Heart left ventricle (tissue), 16 donors: Measurements from ENCODE around the gene PIGR. TPM values are rescaled to one million over a fixed set of nuclear protein-coding genes. Genes with fewer than 3 reads are reported as not detected.

ENCODE experiments used
- ATAC-seq, 4 donors: fragments of 200-7000 bp; cut with Tn5 transposase; one replicate each; pipeline ENCODE4 v1.9.1; 2020 to 2022; ENCODE audit warnings: moderate library complexity in 4 of 4, mild to moderate bottlenecking in 3 of 4, moderate number of reproducible peaks in 1 of 4
- DNase-seq, 5 donors: peaks; one replicate each; pipeline ENCODE4 v3.0.0-alpha.2; 2020
- H3K27ac ChIP-seq, 12 donors: fragments of 200-600 bp; sonication (generic) in 4 of 12; one replicate each; pipeline versions ENCODE4 v1.5.0 to v1.8.0; 2016 to 2022; ENCODE audit warnings: mild to moderate bottlenecking in 2 of 12
- H3K27me3 ChIP-seq, 9 donors: fragments of 200-600 bp; sonication (generic) in 2 of 9; one replicate each; pipeline versions ENCODE4 v1.5.1 to v1.8.0; 2016 to 2022; ENCODE audit warnings: mild to moderate bottlenecking in 3 of 9
- H3K36me3 ChIP-seq, 9 donors: fragments of 200-600 bp; sonication (generic) in 2 of 9; one replicate each; pipeline versions ENCODE4 v1.5.0 to v1.8.0; 2018 to 2022; ENCODE audit warnings: mild to moderate bottlenecking in 2 of 9
- H3K4me1 ChIP-seq, 12 donors: fragments of 200-600 bp; sonication (generic) in 4 of 12; one replicate each; pipeline versions ENCODE4 v1.5.0 to v1.8.0; 2016 to 2022; ENCODE audit warnings: mild to moderate bottlenecking in 3 of 12
- H3K4me3 ChIP-seq, 12 donors: fragments of 200-600 bp; sonication (generic) in 4 of 12; one replicate each; pipeline versions ENCODE4 v1.5.0 to v1.8.0; 2017 to 2022; ENCODE audit warnings: mild to moderate bottlenecking in 9 of 12, moderate library complexity in 4 of 12
- H3K9me3 ChIP-seq, 12 donors: fragments of 200-600 bp; sonication (generic) in 4 of 12; one replicate each; pipeline versions ENCODE4 v1.5.0 to v1.8.0; 2016 to 2022; ENCODE audit warnings: mild to moderate bottlenecking in 1 of 12
- POLR2A ChIP-seq, 2 donors: fragments of 450-650 bp; IDR thresholded peaks; one replicate each; pipeline ENCODE4 v1.6.1; 2017; ENCODE audit warnings: antibody characterized with exemption in 2 of 2, mild to moderate bottlenecking in 2 of 2, moderate library complexity in 2 of 2
- WGBS, 4 donors: extraction: QIAGEN DNeasy Blood & Tissue Kit in 2 of 4; methylation state at CpG; one replicate each; pipeline versions ENCODE4 v1.1.5 to v1.1.7; 2013 to 2018; 5-methylcytosine and 5-hydroxymethylcytosine counted together
- intact Hi-C, 10 donors: fragments of 100-400 bp; cut with DNase I; formaldehyde crosslinking; loops; one replicate each; pipeline versions ENCODE4 v1.11.1 to v1.14.2; 2022
- polyA plus RNA-seq, 2 donors: library from polyadenylated mRNA; stranded (reverse); fragments of 200-250 nt; gene quantifications; one replicate each; pipeline ENCODE4 v1.2.3, GENCODE V29; 2013
- total RNA-seq, 9 donors: library from RNA; depleted of rRNA in 2 of 9; stranded (reverse); fragments of >200 nt in 2 of 9; fragmentation: NEBNext Ultra II Directional in 3 of 9; extraction: Animal tissue kit (Norgen Biotek cat#: 25700) in 3 of 9; gene quantifications; one replicate each; pipeline versions ENCODE4 v1.1.0 to v1.2.4, GENCODE V29; 2016 to 2023
- TF ChIP-seq, protein P1 (sequence below), 12 donors: fragments of 200-600 bp; sonication (generic) in 4 of 12; IDR thresholded peaks; one replicate each; pipeline versions ENCODE4 v1.5.0 to v1.8.0; 2018 to 2022; ENCODE audit warnings: antibody characterized with exemption in 12 of 12, mild to moderate bottlenecking in 5 of 12
- donor health status: ischemic (EF 13 %, LVEDD 7.1; RV severe dilation, severe dysfunction).
- donor health status: healthy with polysubstance abuse.
- donor health status: DM: no; HTN: yes; CAD: no.
- donor health status: DM: no; HTN: no; CAD: no.
- donor health status: ischemic (EF 25% LVEDD 6.9; RV normal size, moderate dysfunction).
- donor health status: ischemic (EF 25% LVEDD 5.7; RV mildly dilated, moderate dysfunction).
- donor health status: healthy.
- donor health status: DM: yes; HTN: yes; CAD: no.
- donor health status: ischemic (EF 35%, LVEDD 5.7; RV mildly dilated, moderate dysfunction).
- donor health status: nonischemic (EF 11% LVEDD 7.7; RV severe dilation, severe dysfunction).
- donor health status: DM: yes; HTN: yes; CAD: no.
- donor health status: PGD.
- donor health status: ischemic (EF 29% LVEDD 5.4; RV normal size, mild dysfunction).
- donor health status: nonischemic (EF 23%, LVEDD 6.1; RV moderate dilation, normal function).

Gene PIGR
- total and polyA plus RNA-seq, 11 donors, result 0.04 to 0.64 (median 0.45) TPM; not detected in 7

DNA sequence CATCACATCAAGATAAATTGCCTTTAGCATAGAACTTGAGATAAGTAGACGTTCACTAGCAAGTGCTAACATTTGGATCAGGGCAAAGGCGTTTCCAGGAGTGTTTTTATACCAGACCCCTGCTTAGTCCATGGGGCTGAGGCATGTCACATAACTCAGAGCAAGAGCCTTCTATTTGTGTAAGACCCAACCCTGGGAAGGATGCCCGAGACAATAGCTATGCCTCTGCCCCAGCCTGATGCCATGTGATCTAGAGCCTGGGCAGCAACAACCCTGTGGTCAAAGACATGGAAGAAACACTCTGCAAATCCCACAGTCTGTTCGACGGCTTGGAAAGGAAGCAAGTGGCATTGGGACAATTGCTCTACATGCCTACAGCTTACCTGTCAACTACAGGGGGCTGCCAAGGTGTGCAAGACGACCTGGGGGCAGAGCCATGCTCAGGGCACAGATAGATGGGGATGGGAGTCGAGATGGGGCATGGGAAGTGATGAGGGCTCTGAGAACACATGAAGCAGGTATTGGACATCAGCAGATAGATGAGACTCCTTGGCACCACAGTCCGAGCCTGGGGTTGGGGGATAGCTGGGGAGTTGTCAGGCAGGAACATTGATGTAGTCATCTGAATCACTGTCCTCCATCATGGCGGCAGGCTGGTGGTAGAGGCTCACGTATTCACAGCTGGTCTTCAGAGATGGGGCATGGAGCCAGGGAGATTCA, 41.7 kb downstream of the PIGR start:
- peak overlapping the region in 3 of 12 donors; percentile 15 to 63 (median 38) for H3K27ac ChIP-seq

DNA sequence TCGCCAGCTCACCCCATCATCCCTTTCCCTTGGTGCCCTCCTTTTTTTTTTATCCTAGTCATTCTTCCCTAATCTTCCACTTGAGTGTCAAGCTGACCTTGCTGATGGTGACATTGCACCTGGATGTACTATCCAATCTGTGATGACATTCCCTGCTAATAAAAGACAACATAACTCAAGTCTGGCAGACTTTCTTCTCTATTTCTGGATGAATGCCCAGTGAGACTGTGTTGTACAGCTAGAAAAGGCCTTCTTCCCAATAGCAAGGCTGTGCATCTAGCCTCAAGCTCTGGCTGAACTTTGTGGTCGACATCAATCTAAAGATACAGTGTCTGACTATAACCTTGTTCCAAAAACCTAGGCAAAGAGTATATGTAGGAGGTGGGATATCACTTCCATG, 42.6 kb downstream of the PIGR start:
- whole genome bisulfite sequencing, 4 donors, result 38 to 60% (median 49%) methylated on average over 2 of the region's 2 CpGs
- TF ChIP-seq, protein P1, sequence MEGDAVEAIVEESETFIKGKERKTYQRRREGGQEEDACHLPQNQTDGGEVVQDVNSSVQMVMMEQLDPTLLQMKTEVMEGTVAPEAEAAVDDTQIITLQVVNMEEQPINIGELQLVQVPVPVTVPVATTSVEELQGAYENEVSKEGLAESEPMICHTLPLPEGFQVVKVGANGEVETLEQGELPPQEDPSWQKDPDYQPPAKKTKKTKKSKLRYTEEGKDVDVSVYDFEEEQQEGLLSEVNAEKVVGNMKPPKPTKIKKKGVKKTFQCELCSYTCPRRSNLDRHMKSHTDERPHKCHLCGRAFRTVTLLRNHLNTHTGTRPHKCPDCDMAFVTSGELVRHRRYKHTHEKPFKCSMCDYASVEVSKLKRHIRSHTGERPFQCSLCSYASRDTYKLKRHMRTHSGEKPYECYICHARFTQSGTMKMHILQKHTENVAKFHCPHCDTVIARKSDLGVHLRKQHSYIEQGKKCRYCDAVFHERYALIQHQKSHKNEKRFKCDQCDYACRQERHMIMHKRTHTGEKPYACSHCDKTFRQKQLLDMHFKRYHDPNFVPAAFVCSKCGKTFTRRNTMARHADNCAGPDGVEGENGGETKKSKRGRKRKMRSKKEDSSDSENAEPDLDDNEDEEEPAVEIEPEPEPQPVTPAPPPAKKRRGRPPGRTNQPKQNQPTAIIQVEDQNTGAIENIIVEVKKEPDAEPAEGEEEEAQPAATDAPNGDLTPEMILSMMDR (IDR thresholded peaks at IDR 0.05), result no peak
- no peak for TF ChIP-seq POLR2A (IDR thresholded peaks at IDR 0.05)
- DNase-seq (no peak), ATAC-seq (peak; percentile 21 to 76 (median 58))
- peaks cover 0 to 14% (median 3%) of the 10 kb centered on the region in 12 donors for H3K4me1 ChIP-seq
- intact Hi-C loops, result loop anchor here in 2 of 10 donors (5.0 to 10.0 kb wide), 3 partner anchors 36 to 409 kb away; partner anchors contain the start of gene IL20 (in 1 of the 2)
- H3K4me3 ChIP-seq, result no peak overlapping the region
- H3K27ac ChIP-seq, result peak overlapping the region in 3 of 12 donors; percentile 15 to 63 (median 38)
- no peaks in the 10 kb centered on the region for H3K36me3 ChIP-seq
- peaks cover 0 to 11% (median 0%) of the 10 kb centered on the region in 9 donors for H3K27me3 ChIP-seq
- no peaks in the 10 kb centered on the region for H3K9me3 ChIP-seq

More for the DNA sequence above, 41.7 kb downstream of the PIGR start:
- Histone ChIP-seq H3K4me1 (peaks cover 0 to 18% (median 9%) of the 10 kb centered on the region in 12 donors), H3K36me3 (no peaks in the 10 kb centered on the region), H3K9me3 (no peaks in the 10 kb centered on the region), H3K27me3 (peaks cover 0 to 20% (median 6%) of the 10 kb centered on the region in 9 donors), H3K4me3 (no peak overlapping the region)
- DNase-seq (peak in 2 of 5 donors; percentile 21 to 43), ATAC-seq (peak in 3 of 4 donors; percentile 58 to 66 (median 58))
- TF ChIP-seq POLR2A (IDR thresholded peaks at IDR 0.05), result no peak
- TF ChIP-seq, protein P1 (IDR thresholded peaks at IDR 0.05), result no peak
- 70 to 77% (median 74%) methylated on average over 10 of the region's 10 CpGs for WGBS, 4 donors
- intact Hi-C loops, result loop anchor here in 2 of 10 donors (5.0 to 10.0 kb wide), 3 partner anchors 37 to 410 kb away; partner anchors contain the start of gene IL20 (in 1 of the 2)

DNA sequence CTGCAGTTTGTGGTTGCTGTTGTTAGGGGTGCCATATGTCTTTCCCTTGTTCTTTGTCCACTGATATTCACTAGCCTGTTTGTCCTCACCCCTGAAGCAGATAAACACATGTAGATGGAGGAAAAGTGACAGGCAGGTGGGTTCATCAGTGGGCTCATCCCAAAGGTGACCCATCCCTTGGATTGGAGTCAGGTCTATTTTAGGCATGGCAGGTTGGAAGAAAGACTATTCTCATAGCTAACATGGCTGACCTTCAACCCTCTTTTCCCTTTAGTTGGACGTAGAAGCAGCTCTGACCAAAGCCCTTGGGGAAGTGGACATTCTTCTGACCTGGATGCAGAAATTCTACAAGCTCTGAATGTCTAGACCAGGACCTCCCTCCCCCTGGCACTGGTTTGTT, 43.6 kb downstream of the PIGR start:
- H3K4me3 ChIP-seq, result no peak overlapping the region
- H3K36me3 ChIP-seq, result no peaks in the 10 kb centered on the region
- TF ChIP-seq, protein P1 (IDR thresholded peaks at IDR 0.05), result no peak
- TF ChIP-seq POLR2A (IDR thresholded peaks at IDR 0.05), result no peak
- ATAC-seq (no peak), DNase-seq (no peak)
- no peaks in the 10 kb centered on the region for H3K9me3 ChIP-seq
- H3K27ac ChIP-seq, result no peak overlapping the region
- H3K4me1 ChIP-seq, result peaks cover 0 to 14% (median 3%) of the 10 kb centered on the region in 12 donors
- 40 to 61% (median 57%) methylated on average over 1 of the region's 1 CpG for WGBS, 4 donors
- peaks cover 0 to 5% (median 0%) of the 10 kb centered on the region in 9 donors for H3K27me3 ChIP-seq
- intact Hi-C loops, result loop anchor here in 2 of 10 donors (5.0 to 10.0 kb wide), 3 partner anchors 35 to 408 kb away; partner anchors contain the start of gene IL20 (in 1 of the 2)

DNA sequence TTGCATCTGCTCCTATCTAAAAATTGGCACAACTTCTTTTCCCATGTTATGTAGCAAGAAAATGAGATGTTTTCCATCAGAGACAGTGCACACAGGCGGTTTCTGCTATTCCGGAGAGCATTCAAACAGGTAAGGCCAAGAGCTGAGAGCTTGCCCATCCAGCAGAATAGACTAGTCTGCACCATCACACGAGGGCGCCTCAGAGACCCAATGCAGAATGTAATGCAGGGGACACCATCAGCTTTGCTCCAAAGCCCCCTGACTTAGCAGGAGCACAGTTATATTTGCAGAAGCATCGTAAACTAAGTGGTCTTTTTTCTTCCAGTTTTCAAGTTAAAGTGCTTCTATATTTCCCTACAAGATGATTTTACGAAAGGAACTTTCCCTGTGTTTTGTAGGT, 44.3 kb downstream of the PIGR start:
- Histone ChIP-seq H3K36me3 (no peaks in the 10 kb centered on the region), H3K4me3 (no peak overlapping the region), H3K27me3 (peaks cover 0 to 5% (median 0%) of the 10 kb centered on the region in 9 donors), H3K4me1 (peaks cover 0 to 14% (median 3%) of the 10 kb centered on the region in 12 donors), H3K27ac (no peak overlapping the region), H3K9me3 (no peaks in the 10 kb centered on the region)
- ATAC-seq, result no peak
- 87 to 93% (median 91%) methylated on average over 6 of the region's 6 CpGs for WGBS, 4 donors
- no peak for TF ChIP-seq POLR2A (IDR thresholded peaks at IDR 0.05)
- TF ChIP-seq, protein P1 (IDR thresholded peaks at IDR 0.05), result no peak
- intact Hi-C loops, result loop anchor here in 2 of 10 donors (5.0 to 10.0 kb wide), 3 partner anchors 35 to 407 kb away; partner anchors contain the start of gene IL20 (in 1 of the 2)
- no peak for DNase-seq
